Measurements from ENCODE around the gene LNP1. TPM values are rescaled to one million over a fixed set of nuclear protein-coding genes. Genes with fewer than 3 reads are reported as not detected.

LNP1 gene
- total RNA-seq, 1 donor from 2014 or later = 1.1 TPM

GRCh38 chr3:100399341-100400071 is 1.8 kb upstream of the LNP1 start:
- DNase-seq (ENCODE audit: low read depth, low spot score) = no peak

DNA sequence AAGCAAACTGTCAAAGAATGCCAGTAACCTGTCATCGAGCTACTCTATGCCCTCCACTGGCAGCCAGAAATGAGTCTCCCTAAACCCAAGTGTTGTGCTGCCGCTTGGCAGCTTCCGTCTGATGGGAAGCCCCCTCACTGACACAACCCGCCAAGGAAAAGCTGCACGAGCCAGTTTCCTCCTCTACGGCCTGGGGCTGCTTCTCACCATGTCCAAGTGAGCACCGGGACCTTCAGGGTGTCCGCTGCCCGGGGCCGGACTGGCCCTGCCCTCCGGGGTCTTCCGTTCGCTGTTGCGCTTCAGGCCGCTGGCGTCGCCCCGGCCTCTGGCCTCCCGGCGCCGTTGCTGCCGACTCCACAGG is 940 bp upstream of the LNP1 start:
- DNase-seq (ENCODE audit: low read depth, low spot score) = no peak

- DNase-seq (ENCODE audit: low read depth, low spot score) = peak; percentile 4
These were observed 319 bp downstream of the LNP1 start for GRCh38 chr3:100401674-100402041.

GRCh38 chr3:100402256-100402655 is 917 bp downstream of the LNP1 start:
- no peak for DNase-seq (ENCODE audit: low read depth, low spot score)

DNA sequence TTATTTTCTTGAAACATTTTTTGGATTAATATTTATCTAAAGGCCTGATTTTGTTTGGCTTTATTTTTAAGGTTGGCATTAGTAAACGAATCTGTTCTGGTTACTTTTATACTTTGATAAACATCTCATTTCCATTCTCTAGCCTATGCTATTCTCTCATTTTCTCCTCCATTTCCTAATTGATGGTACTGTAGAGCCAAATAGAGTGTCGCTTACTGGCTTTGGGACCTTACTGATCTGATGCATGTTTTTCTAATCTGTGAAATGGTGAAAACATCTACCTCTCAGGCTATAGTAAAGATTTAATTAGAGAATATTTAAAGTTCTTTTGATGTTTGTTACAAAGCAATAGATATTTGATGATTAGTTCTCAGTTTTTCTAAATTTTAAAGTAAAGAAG is 1.6 kb downstream of the LNP1 start:
- DNase-seq (ENCODE audit: low read depth, low spot score) = no peak

DNA sequence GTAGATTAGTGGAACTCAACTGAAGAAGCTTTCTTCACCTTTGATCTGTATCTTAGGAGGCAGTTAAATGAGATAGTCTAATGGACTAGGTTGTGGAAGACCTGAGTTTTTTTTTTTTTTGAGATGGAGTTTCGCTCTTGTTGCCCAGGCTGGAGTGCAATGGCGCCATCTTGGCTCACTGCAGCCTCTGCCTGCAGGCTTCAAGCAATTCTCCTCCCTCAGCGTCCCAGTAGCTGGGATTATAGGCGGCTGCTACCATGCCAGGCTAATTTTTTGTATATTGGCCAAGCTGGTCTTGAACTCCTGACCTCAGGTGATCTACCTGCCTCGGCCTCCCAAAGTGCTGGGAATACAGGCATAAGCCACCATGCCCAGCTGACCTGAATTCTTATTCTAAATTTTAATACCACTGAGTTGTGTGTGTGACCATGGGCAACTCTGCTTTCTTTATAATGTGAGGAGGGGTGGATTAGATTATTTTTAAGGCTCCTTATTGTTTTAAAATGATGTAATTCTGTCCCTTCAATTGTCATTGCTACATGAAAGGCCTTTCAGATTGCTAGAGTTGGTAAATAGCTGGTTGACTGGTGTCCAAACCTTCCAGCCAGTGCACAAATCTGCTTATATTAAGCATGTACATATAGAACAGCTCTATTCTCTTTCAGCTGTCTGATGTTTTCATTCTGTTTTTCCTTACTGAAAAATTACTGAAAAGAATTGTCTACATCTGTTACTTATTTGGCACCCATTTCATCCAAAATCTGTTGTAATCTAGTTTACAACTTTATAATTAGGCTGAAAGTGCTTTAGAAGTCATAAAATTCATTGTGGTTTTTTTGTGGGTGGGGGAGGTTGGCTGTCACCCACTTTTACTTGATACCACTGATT is 2.3 kb downstream of the LNP1 start:
- no peak for DNase-seq (ENCODE audit: low read depth, low spot score)

DNA sequence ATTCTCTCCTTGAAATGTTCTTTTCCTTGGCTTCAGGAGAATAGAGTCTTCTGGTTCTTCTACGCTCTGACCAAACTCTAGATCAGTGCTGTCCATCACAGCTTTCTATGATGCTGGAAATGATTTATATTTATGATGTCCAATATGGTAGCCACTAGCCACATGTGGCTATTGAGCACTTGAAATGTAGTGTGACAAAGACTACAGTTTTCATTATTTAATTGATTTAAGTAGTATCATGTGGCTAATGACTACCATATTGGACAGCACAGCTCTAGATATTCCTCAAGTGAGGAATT is 2.9 kb downstream of the LNP1 start:
- DNase-seq (ENCODE audit: low read depth, low spot score) = no peak

GRCh38 chr3:100407164-100407563 is 5.8 kb downstream of the LNP1 start:
- DNase-seq (ENCODE audit: low read depth, low spot score) = no peak

- DNase-seq (ENCODE audit: low read depth, low spot score) = no peak
These were observed 6.7 kb downstream of the LNP1 start for GRCh38 chr3:100407977-100408532.

DNA sequence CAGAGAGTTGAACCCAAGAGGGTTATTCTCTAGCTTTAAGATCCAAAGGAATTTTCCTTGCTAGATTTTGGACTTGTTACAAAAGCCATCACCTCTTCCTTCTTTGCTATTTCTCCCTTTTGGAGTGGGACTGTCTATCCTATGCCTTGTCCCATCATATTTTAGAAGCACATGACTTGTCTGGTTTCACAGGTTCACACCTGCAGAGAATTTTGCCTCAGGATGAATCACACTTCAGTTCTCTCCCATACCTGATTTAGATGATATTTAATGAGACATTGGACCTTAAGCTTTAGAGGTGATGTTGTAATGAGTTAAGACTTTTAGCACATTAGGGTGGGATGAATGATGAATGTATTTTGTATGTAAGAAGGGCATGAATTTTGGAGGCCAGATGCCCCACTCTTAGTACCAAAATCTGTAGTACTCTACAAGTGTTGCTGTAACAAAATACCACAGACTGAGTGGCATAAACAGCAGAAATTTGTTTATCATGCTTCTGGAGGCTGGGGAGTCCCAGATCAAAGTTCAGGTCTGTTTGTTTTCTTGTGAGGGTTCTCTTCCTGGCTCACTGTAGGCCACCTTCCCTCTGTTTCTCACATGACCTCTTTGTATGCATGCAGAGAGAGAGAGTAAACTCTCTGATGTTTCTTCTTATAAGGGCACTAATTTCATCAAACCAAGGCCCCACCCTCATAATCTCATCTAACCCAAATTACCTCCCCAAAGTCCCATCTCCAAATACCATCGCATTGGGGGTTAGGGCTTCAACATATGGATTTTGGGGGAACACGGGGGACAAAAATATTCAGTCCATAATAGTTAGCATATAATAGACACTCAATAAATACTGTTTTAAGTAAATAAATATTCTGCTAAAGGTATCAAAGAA is 10.0 kb downstream of the LNP1 start:
- no peak for DNase-seq (ENCODE audit: low read depth, low spot score)

DNA sequence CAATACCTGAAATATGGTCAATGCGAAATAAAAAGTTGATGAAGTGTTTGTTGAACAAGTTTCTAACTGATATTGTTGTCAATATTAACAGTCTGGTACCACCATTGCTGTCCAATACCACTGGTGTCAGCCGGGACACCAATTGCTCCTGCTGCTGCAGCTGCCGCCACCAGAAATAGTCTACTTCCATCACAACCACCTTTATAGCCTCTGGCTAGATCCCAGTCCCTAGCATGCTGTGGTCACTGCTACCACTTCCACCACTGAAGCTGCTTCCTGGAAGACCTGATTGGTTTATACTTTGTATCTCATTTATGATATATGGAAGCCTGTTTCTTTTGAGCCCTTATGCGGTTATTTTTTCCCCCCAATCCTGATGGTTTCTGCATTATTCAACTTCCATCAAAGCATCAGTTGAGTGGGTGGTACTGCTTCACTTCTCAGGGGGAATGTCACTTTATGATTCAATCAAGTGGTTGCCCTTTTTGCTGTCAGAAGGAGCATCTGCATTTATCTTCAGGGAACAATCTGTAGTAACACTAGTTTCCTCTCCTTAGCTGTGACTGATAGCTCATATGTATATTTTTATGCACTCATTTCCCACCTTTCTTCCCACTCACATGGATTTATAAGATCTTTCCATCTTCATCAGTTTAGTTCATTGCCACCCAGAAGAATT is 11.7 kb downstream of the LNP1 start:
- DNase-seq (ENCODE audit: low read depth, low spot score) = no peak

GRCh38 chr3:100413613-100414012 is 12.3 kb downstream of the LNP1 start:
- DNase-seq (ENCODE audit: low read depth, low spot score) = no peak

GRCh38 chr3:100416176-100416575 is 14.8 kb downstream of the LNP1 start:
- DNase-seq (ENCODE audit: low read depth, low spot score) = no peak

DNA sequence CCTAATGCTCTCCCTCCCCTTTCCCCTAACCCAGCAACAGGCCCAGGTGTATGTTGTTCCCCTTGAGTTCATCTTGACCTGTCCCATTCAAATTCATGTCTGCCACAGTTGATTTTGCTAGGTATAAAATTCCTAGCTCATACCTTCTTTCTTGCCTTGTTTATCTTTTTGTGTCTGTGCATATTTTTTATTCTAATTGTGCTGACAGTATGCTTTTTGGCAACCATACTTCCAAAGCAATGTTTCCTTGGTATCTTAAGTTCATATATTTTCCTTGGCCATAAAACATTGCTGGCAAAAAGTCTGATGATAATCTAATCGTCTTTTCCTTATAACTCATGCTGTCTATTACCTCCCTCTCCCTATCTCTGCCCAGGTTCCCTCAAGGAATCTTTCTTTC is 15.5 kb downstream of the LNP1 start:
- DNase-seq (ENCODE audit: low read depth, low spot score) = no peak

DNA sequence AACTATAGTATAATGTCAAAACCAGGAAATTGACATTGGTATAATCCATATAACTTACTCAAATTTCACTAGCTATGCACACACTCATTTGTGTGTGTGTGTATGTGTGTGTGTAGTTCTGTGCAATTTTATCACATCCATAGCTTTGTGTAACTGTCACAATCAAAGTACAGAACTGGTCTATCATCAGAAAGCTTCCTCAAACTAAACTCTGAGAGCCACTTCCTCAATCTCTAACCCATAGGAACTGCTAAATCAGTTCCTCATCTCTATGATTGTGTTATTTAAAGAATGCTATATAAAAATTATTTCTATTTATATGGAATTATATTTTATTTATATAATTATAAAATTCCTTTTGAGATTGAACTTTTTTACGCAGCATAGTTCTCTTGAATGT is 18.1 kb downstream of the LNP1 start:
- no peak for DNase-seq (ENCODE audit: low read depth, low spot score)

GRCh38 chr3:100420885-100421284 is 19.5 kb downstream of the LNP1 start:
- DNase-seq (ENCODE audit: low read depth, low spot score) = no peak

DNA sequence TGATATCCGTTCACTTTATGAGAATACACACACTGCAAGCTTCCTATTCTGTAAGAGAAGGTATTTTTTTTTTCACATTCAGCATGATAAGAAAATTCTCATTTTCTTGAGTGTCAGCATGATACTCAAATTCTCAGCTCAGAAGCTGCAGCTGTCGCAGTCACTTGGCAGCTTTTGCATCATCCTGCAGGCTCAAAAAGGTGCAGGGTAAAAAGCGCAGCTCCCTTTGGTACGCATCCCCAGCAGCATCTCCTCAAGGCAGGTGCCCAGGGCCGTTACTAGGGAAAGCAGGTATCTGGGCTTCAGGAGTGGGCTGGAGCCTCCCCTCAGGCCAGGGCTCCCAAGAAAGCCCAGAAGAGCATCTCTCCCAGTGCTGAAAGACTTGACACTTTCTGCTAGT is 22.3 kb downstream of the LNP1 start:
- no peak for DNase-seq (ENCODE audit: low read depth, low spot score)

GRCh38 chr3:100424261-100424660 is 22.9 kb downstream of the LNP1 start:
- no peak for DNase-seq (ENCODE audit: low read depth, low spot score)

DNA sequence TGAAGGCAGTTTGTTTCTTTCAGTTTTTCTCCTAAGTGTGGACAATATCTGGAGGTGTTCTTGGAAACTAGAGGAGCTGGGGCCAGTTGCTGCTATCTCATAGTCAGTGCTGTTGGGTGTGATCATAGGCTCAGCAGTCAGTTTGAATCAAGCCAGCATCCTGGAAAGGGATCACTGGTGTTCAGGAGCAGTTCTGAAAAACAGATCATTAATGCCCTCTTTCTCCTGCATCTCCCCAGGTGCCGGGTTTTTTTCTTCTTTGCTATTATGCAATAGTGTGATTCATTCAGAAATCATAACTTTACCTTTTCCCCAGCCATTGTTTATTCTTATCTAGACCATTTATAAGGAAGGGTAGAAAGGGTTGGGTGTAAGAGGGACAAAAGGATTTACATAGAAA is 24.0 kb downstream of the LNP1 start:
- DNase-seq (ENCODE audit: low read depth, low spot score) = no peak

GRCh38 chr3:100426067-100426682 is 24.8 kb downstream of the LNP1 start:
- DNase-seq (ENCODE audit: low read depth, low spot score) = no peak

DNA sequence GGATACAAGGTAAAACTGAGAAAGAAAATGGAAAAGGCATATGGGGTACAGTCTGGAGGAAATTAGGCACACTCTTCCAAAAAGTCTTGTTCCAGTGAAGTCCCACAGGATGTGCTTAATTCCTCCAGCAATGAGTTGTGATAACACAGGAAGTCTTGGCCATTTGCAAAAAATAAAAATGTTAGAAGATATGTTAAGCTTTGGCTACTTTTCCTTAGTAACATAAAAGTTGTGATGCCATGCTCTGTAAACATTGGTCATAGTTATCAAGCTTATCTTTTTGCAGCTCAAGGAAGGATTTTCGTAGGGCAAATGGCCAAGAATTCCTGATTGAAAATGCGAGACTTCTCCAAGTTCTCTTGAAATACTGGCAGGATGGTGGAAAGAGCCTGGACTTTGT is 26.4 kb downstream of the LNP1 start:
- peak; percentile 50 for DNase-seq (ENCODE audit: low read depth, low spot score)
